Gastroesophageal sphincter (tissue), 3 donors: ENCODE measurements around the gene SLAMF1.

ENCODE experiments used
- EP300 ChIP-seq: sonication (generic); formaldehyde crosslinking; IDR thresholded peaks from one replicate; pipeline ENCODE4 v1.6.1; 2017; ENCODE audit warnings: antibody characterized with exemption, mild to moderate bottlenecking
- POLR2A ChIP-seq, 2 donors: fragments of 450-650 bp; IDR thresholded peaks; one replicate each; pipeline ENCODE4 v1.6.1; 2017; ENCODE audit warnings: antibody characterized with exemption in 2 of 2, mild to moderate bottlenecking in 2 of 2, moderate library complexity in 1 of 2
- POLR2AphosphoS5 ChIP-seq: sonication (generic); formaldehyde crosslinking; IDR thresholded peaks from one replicate; pipeline ENCODE4 v1.6.1; 2017; ENCODE audit warnings: antibody characterized with exemption
- TF ChIP-seq, protein P1 (sequence below), 4 experiments: fragments of 200-600 bp in 2 of 4; fragments of 450-650 bp in 2 of 4; sonication (generic) in 1 of 4; IDR thresholded peaks; one replicate each; pipeline ENCODE4 v1.5.1; 2017 to 2019; ENCODE audit warnings: antibody characterized with exemption in 4 of 4, mild to moderate bottlenecking in 2 of 4, moderate library complexity in 2 of 4

DNA sequence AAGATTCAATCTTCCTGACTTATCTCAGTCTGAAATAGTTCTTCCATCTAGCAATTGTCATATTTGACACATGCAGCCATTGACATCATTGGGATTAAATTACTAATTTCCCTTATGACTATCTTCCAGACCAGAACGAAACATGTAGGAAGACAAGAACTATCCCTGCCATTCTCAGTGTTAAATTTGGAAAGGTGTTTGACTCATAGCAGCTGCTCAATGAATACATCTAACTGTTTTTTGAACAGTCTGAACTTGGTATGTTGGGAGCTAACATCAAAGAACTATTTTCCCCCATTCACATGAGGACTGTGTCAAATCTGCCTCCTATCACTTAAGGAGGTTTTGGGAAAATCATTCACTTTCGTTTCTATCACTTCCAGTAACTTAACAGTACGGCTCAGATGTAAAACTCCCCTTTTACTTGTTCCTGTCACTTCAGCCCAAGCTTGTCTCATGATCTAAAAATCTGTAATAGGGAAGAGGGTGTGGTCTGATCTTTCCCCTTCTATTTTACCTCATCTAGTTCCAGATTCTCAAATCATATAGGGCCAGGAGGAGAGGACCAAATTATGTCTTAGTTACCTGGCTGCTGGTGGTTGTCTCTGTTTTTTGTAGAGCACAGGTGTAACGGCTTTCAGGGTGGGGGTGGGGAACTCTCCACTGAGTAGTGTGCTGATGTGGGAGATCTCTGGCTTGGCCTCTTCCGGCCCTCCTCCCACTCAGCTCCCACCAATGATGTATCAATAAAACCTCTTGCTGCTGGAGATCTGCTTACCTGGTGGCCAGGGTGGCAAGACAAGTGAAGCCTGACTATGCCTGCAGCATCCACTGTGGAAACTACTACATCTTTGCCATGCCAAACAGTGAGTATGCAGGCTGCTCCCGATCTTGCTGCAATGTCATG, 26.2 kb upstream of the SLAMF1 start:
- TF ChIP-seq, protein P1, sequence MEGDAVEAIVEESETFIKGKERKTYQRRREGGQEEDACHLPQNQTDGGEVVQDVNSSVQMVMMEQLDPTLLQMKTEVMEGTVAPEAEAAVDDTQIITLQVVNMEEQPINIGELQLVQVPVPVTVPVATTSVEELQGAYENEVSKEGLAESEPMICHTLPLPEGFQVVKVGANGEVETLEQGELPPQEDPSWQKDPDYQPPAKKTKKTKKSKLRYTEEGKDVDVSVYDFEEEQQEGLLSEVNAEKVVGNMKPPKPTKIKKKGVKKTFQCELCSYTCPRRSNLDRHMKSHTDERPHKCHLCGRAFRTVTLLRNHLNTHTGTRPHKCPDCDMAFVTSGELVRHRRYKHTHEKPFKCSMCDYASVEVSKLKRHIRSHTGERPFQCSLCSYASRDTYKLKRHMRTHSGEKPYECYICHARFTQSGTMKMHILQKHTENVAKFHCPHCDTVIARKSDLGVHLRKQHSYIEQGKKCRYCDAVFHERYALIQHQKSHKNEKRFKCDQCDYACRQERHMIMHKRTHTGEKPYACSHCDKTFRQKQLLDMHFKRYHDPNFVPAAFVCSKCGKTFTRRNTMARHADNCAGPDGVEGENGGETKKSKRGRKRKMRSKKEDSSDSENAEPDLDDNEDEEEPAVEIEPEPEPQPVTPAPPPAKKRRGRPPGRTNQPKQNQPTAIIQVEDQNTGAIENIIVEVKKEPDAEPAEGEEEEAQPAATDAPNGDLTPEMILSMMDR (IDR thresholded peaks at IDR 0.05), result no peak
- TF ChIP-seq EP300 (no peak), POLR2A (IDR thresholded peaks at IDR 0.05) (no peak), POLR2AphosphoS5 (no peak)
